GM12878 (cell line): ENCODE data around the gene RAB31. TPM values are rescaled to one million over a fixed set of nuclear protein-coding genes. Genes with fewer than 3 reads are reported as not detected.

Source experiments
- ATAC-seq: fragments of 200-7000 bp; cut with Tn5 transposase; 3 replicates; pipeline ENCODE4 v1.9.1; 2020; ENCODE audit warnings: mild to moderate bottlenecking, moderate library complexity
- BruUV-seq: library from RNA; stranded (reverse); fragments of 400-500 nt; replicated peaks from 2 replicates; lab custom pipeline; 2021; lab: Mats Ljungman, UMichigan
- CTCF ChIA-PET: fragments of 300-600 bp; sonication (Branson Sonifier 250); formaldehyde crosslinking; extraction: SDS; loops from one replicate; lab custom pipeline; 2021; ENCODE audit warnings: inconsistent platforms; lab: Yijun Ruan, JAX
- POLR2A ChIA-PET: fragments of 350-600 bp; formaldehyde crosslinking; extraction: SDS; loops from one replicate; lab custom pipeline; 2021; ENCODE audit warnings: inconsistent platforms; lab: Charles Lee
- RAD21 ChIA-PET: fragments of 300-600 bp; sonication (Branson Sonifier 250); formaldehyde crosslinking; loops from one replicate; lab custom pipeline; 2023; ENCODE audit warnings: antibody characterized with exemption; ENCODE audit not compliant: unreplicated experiment; lab: Charles Lee
- SMC1A ChIA-PET: fragments of 300-600 bp; sonication (Branson Sonifier 250); formaldehyde crosslinking; loops from one replicate; lab custom pipeline; 2023; ENCODE audit not compliant: unreplicated experiment, uncharacterized antibody; lab: Charles Lee
- DNase-seq: peaks from one replicate; pipeline ENCODE4 v3.0.0-alpha.2; 2011; ENCODE audit warnings: low read depth, low spot score
- FAIRE-seq: peaks from 3 replicates; lab custom pipeline; 2011; peaks lifted over from hg19 to GRCh38; lab: Jason Lieb, UNC
- H2AFZ ChIP-seq: 2 replicates; pipeline ENCODE4 v1.6.0; 2011; ENCODE audit warnings: low read depth, low read length, control low read depth; ENCODE audit not compliant: control insufficient read depth
- H3K27ac ChIP-seq: 2 replicates; pipeline ENCODE4 v1.5.1; 2011; ENCODE audit warnings: control low read depth; ENCODE audit not compliant: control insufficient read depth, insufficient read depth
- H3K27me3 ChIP-seq, 2 experiments: replicated peaks in 1 of 2; 2 replicates each; pipeline versions ENCODE4 v1.6.0 to v1.6.1; 2011; ENCODE audit warnings: low read length in 1 of 2; ENCODE audit not compliant: control insufficient read depth in 2 of 2, insufficient read depth in 2 of 2
- H3K36me3 ChIP-seq, 2 experiments: 2 replicates each; pipeline ENCODE4 v1.5.1; 2011; ENCODE audit warnings: low read length in 1 of 2; ENCODE audit not compliant: control insufficient read depth in 2 of 2, insufficient read depth in 2 of 2
- H3K4me1 ChIP-seq: 2 replicates; pipeline ENCODE4 v1.6.1; 2011; ENCODE audit warnings: mild to moderate bottlenecking, low read length, moderate library complexity, mixed read lengths; ENCODE audit not compliant: control insufficient read depth, insufficient read depth
- H3K4me2 ChIP-seq: 2 replicates; pipeline ENCODE4 v1.6.0; 2011; ENCODE audit warnings: control low read depth; ENCODE audit not compliant: control insufficient read depth, insufficient read depth
- H3K4me3 ChIP-seq: fragments of 200-600 bp; sonication (generic); 2 replicates; pipeline ENCODE4 v1.5.1; 2016
- H3K79me2 ChIP-seq: 2 replicates; pipeline ENCODE4 v1.6.0; 2011; ENCODE audit warnings: low read length; ENCODE audit not compliant: control insufficient read depth, insufficient read depth
- H3K9ac ChIP-seq: 2 replicates; pipeline ENCODE4 v1.8.0; 2011; ENCODE audit warnings: low read length, control low read depth, mixed read lengths; ENCODE audit not compliant: control insufficient read depth, insufficient read depth
- H3K9me3 ChIP-seq: replicated peaks from 3 replicates; pipeline ENCODE4 v1.5.1; 2011; ENCODE audit warnings: mild to moderate bottlenecking, low read length; ENCODE audit not compliant: control insufficient read depth, insufficient read depth
- H4K20me1 ChIP-seq: 2 replicates; pipeline ENCODE4 v1.6.0; 2011; ENCODE audit not compliant: control insufficient read depth, insufficient read depth
- E2F4 ChIP-seq: IDR thresholded peaks from 2 replicates; pipeline ENCODE4 v1.6.1; 2012; ENCODE audit warnings: low read depth, low read length, improper control_type of control experiment
- STAT1 ChIP-seq: fragments of 450-650 bp; conservative IDR thresholded peaks from 2 replicates; pipeline ENCODE4 v1.6.1; 2014; ENCODE audit warnings: antibody characterized with exemption, mild to moderate bottlenecking
- WGBS: methylation state at CpG from one replicate; pipeline ENCODE4 v1.1.6; 2016; ENCODE audit warnings: low lambda C conversion rate; ENCODE audit not compliant: insufficient replicate concordance, insufficient coverage; ENCODE audit errors: missing lambda C conversion rate; 5-methylcytosine and 5-hydroxymethylcytosine counted together
- in situ Hi-C: fragments of 300-500 bp; cut with MboI; formaldehyde crosslinking; loops from 9 replicates; pipeline ENCODE4 v1.14.3; 2018; ENCODE audit warnings: mixed read lengths
- intact Hi-C: fragments of 100-400 bp; cut with micrococcal nuclease; formaldehyde crosslinking; loops from one replicate; pipeline ENCODE4 v1.14.2; 2022; ENCODE audit not compliant: unreplicated experiment
- polyA plus RNA-seq, 11 experiments: library from polyadenylated mRNA; depleted of rRNA in 4 of 11; unstranded in 6 of 11; stranded (reverse) in 5 of 11; fragments of >200 nt; fragmentation: Nextera tagmentation in 4 of 11; fragmentation: Illumina TruSeq in 1 of 11; extraction: Ambion mirVana in 4 of 11; extraction: Trizol in 1 of 11; gene quantifications; 1 replicate in 1 of 11; 2 replicates in 10 of 11; pipeline versions ENCODE4 v1.2.1 to v1.2.3, GENCODE V29; 2011 to 2016; ENCODE audit warnings: inconsistent platforms in 2 of 11, missing spikeins in 2 of 11, low read depth in 1 of 11
- total RNA-seq, 4 experiments: library from RNA; depleted of rRNA in 3 of 4; stranded (reverse); fragments of >200 nt in 3 of 4; fragmentation: Illumina TruSeq in 1 of 4; extraction: Trizol in 1 of 4; gene quantifications; 2 replicates each; pipeline versions ENCODE4 v1.2.1 to v1.2.3, GENCODE V29; 2013 to 2021
- TF ChIP-seq, protein P1 (sequence below): IDR thresholded peaks from 2 replicates; pipeline ENCODE4 v1.6.1; 2011; ENCODE audit warnings: mild to moderate bottlenecking, low read depth, low read length, moderate library complexity; ENCODE audit not compliant: insufficient replicate concordance
- TF ChIP-seq, protein P2 (sequence below): fragments of 450-650 bp; formaldehyde crosslinking; IDR thresholded peaks from 2 replicates; pipeline ENCODE4 v1.5.0; 2022; ENCODE audit warnings: mild to moderate bottlenecking, missing genetic modification characterization

Gene RAB31
- total and polyA plus RNA-seq, 10 of the 15 experiments (the other 5 are each of a cell fraction or from before 2014, with no cell fraction given), result 0.80 to 23.3 (median 12.2) TPM

GRCh38 chr18:9862686-9863085 lies 154.6 kb downstream of the RAB31 start (continued):
- TF ChIP-seq, protein P1, sequence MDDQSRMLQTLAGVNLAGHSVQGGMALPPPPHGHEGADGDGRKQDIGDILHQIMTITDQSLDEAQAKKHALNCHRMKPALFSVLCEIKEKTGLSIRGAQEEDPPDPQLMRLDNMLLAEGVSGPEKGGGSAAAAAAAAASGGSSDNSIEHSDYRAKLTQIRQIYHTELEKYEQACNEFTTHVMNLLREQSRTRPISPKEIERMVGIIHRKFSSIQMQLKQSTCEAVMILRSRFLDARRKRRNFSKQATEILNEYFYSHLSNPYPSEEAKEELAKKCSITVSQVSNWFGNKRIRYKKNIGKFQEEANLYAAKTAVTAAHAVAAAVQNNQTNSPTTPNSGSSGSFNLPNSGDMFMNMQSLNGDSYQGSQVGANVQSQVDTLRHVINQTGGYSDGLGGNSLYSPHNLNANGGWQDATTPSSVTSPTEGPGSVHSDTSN, result no peak
- TF ChIP-seq, all 136 proteins: peak for 0

DNA sequence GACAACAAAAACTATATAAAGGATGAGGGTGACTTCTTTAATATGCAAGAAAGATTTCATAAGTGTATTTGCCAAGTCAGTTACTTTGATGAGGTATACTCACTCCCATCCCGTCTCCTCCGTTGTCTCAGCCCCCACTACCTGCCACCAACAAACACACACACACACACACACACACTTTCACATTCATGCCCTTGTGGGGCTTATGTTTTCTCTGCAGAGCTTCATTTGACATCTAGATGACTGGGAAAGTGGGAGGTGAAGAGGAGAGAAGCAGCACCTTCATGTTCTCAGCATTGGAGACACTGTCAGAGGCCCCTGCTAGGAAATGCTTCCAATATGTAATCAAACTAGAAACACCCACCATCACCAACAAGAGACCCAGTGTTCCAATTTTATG lies 155.2 kb downstream of the RAB31 start:
- ChIA-PET SMC1A (no interaction called here), POLR2A (no interaction called here), RAD21 (no interaction called here), CTCF (no interaction called here)
- FAIRE-seq, result no peak
- ATAC-seq, result no peak
- no TSS peak for BruUV-seq
- Histone ChIP-seq H3K36me3 (no peaks in the 10 kb centered on the region), H3K27me3 (no peaks in the 10 kb centered on the region), H3K9me3 (peaks cover 9% of the 10 kb centered on the region; the same call in 2 of the 3 replicates), H3K79me2 (no peaks in the 10 kb centered on the region), H3K27ac (no peak overlapping the region), H3K4me3 (no peak overlapping the region), H3K9ac (no peak overlapping the region), H3K4me2 (no peak overlapping the region), H4K20me1 (no peaks in the 10 kb centered on the region), H2AFZ (no peak overlapping the region), H3K4me1 (peaks cover 7% of the 10 kb centered on the region; the same call in 1 of the 2 replicates)
- TF ChIP-seq, protein P1, result no peak
- no peak for TF ChIP-seq STAT1
- no peak for TF ChIP-seq E2F4
- TF ChIP-seq, protein P2, sequence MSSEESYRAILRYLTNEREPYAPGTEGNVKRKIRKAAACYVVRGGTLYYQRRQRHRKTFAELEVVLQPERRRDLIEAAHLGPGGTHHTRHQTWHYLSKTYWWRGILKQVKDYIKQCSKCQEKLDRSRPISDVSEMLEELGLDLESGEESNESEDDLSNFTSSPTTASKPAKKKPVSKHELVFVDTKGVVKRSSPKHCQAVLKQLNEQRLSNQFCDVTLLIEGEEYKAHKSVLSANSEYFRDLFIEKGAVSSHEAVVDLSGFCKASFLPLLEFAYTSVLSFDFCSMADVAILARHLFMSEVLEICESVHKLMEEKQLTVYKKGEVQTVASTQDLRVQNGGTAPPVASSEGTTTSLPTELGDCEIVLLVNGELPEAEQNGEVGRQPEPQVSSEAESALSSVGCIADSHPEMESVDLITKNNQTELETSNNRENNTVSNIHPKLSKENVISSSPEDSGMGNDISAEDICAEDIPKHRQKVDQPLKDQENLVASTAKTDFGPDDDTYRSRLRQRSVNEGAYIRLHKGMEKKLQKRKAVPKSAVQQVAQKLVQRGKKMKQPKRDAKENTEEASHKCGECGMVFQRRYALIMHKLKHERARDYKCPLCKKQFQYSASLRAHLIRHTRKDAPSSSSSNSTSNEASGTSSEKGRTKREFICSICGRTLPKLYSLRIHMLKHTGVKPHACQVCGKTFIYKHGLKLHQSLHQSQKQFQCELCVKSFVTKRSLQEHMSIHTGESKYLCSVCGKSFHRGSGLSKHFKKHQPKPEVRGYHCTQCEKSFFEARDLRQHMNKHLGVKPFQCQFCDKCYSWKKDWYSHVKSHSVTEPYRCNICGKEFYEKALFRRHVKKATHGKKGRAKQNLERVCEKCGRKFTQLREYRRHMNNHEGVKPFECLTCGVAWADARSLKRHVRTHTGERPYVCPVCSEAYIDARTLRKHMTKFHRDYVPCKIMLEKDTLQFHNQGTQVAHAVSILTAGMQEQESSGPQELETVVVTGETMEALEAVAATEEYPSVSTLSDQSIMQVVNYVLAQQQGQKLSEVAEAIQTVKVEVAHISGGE (CRISPR knock-in tag), result no peak
- intact Hi-C loops (no loop called here), in situ Hi-C loops (no loop called here)
- DNase-seq, result no peak
- WGBS, result 71% methylated on average over 2 of the region's 2 CpGs
